Measurements from ENCODE around the gene RAB34.
A peak's percentile ranks its signal among the peaks of the same experiment; 100 is the strongest.
"Not testable (repeated sequence)": the region's sequence is repeated elsewhere in the genome, so short reads cannot be mapped to it uniquely, and the experiment has no call there.

RAB34 gene

DNA sequence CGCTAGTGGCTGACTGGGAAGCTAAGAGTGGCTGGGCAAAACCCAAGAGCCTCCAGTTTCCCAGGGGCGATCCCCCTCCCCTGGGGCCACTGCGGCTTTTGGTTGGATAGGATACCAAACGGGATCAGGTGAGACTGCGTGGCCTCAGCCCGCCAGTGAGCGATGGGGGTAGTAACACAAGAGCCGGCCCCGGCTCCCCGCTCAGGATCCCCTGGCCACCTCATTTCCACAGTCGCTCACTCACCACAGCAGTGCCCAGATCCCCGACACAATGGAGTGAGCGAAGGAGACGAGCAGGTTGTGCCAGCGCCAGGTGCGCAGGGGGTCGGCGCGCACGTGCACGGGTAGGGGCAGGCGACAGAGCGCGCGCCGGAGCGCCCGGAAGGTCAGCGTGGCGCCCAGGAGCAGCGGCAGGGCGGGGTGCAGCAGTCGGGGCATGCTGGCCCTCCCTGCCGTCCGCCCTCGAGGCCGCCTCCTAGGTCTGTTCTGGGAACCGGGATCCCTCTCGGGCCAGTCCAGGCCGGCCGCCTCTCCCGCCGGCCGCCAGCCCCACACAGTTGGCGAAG lies 8.1 kb upstream of the RAB34 start:
- ATAC-seq, result peak; percentile 21
- Mint-ChIP-seq H3K36me3 (ENCODE audit: low read depth) (peaks cover 46% of the 10 kb centered on the region), H3K4me1 (peaks cover 62% of the 10 kb centered on the region), H3K9me3 (no peaks in the 10 kb centered on the region), H3K4me3 (peak overlapping the region; percentile 99), H3K27ac (peak overlapping the region; percentile 100), H3K27me3 (no peaks in the 10 kb centered on the region)
- DNase-seq, result peak; percentile 71

DNA sequence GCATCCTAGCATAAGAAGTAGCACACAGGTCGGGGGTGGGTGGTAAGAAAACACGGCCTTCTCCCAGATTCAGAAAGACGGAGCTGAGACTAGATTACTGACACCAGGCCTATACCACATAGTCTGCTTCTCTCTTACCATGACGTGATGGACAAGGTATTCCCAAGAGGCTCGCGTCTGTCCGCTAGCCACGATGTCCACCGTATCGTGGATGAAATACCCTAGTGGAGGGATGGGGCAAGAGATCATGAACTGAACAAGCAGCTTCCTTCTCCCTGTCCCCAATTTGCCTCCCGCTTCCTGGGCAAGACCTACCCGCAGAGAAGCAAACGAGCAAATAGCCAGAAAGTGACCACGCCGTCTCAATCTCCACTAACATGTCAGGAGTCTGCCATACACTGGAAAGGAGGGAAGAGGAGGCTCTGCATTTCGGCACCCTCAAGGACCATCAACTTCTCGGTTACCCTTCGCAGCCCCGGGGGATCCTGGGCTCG lies 7.5 kb upstream of the RAB34 start:
- H3K4me1 Mint-ChIP-seq, result peaks cover 68% of the 10 kb centered on the region

DNA sequence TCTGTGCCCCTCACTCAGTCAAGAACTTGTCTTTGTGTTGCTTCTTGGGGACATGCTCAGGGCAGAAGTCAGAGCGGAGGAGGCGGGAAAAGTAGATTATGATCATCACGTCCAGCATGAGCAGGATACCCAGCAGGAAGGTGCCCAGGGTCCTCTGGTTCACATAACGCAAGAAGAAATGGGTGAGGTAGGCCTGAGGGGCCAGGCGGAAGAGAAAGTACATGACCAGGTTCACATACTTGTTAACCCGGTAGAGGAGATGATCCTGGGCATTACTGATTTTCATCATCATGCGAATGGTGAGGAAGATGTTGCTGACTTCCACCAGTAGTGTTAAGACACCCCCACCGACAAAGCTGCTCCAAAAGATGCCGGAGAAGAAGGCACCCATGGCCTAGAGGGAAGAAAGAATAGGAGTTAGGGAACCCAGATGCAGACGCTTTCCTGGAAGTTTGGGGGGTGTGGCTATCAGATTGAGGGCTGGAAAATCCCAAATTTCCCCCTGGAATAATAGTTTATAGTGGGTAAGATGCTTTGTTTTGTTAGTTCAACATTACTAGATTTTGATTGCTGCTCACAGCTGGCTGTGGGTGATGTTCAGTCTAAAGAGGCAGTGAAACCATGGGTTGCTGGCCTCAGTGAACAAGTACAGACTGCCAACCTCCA lies 7.0 kb upstream of the RAB34 start:
- ATAC-seq (no peak), DNase-seq (no peak)
- Mint-ChIP-seq H3K27ac (peak overlapping the region; percentile 100), H3K4me1 (peaks cover 67% of the 10 kb centered on the region), H3K9me3 (no peaks in the 10 kb centered on the region), H3K4me3 (peak overlapping the region; percentile 99), H3K27me3 (no peaks in the 10 kb centered on the region), H3K36me3 (ENCODE audit: low read depth) (peaks cover 56% of the 10 kb centered on the region)

More for the DNA sequence above, 7.5 kb upstream of the RAB34 start:
- ATAC-seq, result no peak
- peak overlapping the region; percentile 100 for H3K27ac Mint-ChIP-seq
- no peak for DNase-seq
- H3K36me3 Mint-ChIP-seq (ENCODE audit: low read depth), result peaks cover 52% of the 10 kb centered on the region
- H3K4me3 Mint-ChIP-seq, result peak overlapping the region; percentile 99
- no peaks in the 10 kb centered on the region for H3K27me3 Mint-ChIP-seq
- no peaks in the 10 kb centered on the region for H3K9me3 Mint-ChIP-seq

DNA sequence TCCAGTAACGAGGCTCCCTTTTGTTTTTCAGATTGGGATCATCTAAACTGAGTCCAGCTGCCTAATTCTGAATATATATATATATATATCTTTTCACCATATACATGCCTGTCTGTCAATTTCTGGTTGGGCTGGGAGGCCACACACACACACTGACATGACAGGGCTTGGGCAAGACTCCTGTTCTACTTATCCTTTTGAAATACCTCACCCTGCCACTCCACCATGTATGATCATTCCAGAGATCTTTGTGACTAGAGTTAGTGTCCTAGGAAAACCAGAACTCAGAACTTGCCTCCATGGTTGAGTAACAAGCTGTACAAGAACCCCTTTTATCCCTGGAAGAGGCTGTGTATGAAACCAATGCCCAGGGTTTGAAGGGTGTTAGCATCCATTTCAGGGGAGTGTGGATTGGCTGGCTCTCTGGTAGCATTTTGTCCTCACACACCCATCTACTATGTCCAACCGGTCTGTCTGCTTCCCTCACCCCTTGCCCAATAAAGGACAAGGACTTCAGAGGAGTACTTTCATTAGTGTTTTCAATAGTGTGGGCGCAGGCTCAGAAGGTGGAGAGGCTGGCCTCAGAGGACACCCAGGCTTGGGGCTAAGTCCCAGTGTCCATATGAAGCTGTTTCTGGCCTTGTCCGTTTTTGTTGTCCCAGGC lies 6.3 kb upstream of the RAB34 start:
- not testable (repeated sequence) for H3K9me3 Mint-ChIP-seq, DNase-seq, H3K27me3 Mint-ChIP-seq, ATAC-seq
- peak overlapping the region; percentile 99 for H3K4me3 Mint-ChIP-seq
- H3K4me1 Mint-ChIP-seq, result peaks cover 67% of the 10 kb centered on the region
- peak overlapping the region; percentile 100 for H3K27ac Mint-ChIP-seq
- peaks cover 56% of the 10 kb centered on the region for H3K36me3 Mint-ChIP-seq (ENCODE audit: low read depth)

DNA sequence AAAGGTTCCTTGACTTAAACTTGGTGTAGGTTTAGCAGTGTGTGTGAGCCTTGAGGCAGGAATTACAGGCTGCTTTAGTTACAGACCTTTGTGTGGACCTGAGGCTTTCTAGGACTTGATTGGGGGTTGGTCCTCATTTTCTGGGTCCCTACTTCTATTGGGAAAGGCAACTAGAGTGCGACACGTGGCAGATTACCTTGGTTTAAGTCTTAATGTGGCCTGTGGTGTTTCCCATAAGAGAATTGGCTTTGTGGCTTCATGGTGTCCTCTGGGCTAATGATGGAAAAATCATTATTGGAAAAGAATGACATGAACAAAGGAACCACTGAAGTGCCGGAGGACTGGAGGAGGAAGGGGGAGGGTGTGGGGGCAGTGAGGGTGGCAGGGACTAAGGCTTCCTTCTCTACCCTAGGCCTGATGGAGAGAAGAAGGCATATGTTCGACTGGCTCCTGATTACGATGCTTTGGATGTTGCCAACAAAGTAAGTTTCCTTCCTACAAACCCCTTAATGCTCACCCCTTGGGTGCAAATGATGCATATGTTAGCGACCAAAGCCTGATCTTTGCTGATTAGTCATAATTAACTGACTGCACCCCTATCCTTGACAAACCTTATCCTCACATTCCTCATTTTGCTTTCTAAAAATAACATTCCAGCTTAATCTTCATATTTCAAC lies 5.6 kb upstream of the RAB34 start:
- peak overlapping the region; percentile 99 for H3K4me3 Mint-ChIP-seq
- H3K4me1 Mint-ChIP-seq, result peaks cover 71% of the 10 kb centered on the region
- H3K27me3 Mint-ChIP-seq, result peaks cover under 1% of the 10 kb centered on the region
- no peaks in the 10 kb centered on the region for H3K9me3 Mint-ChIP-seq
- H3K27ac Mint-ChIP-seq, result peak overlapping the region; percentile 100
- no peak for ATAC-seq
- DNase-seq, result no peak
- H3K36me3 Mint-ChIP-seq (ENCODE audit: low read depth), result peaks cover 56% of the 10 kb centered on the region

DNA sequence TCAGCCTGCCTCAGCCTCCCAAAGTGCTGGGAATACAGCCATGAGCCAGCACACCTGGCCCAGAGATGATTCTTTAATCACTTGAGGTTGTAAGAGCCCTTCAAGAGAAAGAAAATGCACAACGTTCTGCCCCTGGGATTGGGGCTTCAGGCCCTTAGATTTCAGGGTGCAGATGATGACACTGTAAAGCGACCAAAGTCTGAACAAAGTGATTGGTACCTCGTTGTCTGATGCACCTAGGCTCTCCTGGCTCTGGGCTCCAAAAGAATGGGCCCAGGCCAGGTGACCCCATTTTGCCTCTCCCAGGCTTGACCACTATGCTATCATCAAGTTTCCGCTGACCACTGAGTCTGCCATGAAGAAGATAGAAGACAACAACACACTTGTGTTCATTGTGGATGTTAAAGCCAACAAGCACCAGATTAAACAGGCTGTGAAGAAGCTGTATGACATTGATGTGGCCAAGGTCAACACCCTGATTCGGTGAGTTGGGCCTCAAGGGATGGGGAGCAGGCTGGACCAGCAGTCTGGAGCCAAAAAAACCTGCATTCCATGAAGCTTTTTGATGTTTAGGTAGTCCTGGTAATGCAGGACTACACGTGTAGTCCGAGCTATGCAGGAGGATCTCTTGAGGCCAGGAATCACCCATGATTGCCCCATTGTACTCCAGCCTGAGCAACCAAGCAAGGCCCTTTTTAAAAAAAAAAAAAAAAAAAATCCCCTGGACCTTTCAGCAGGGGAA lies 4.9 kb upstream of the RAB34 start:
- Mint-ChIP-seq H3K27ac (peak overlapping the region; percentile 100), H3K9me3 (no peaks in the 10 kb centered on the region), H3K4me1 (peaks cover 72% of the 10 kb centered on the region), H3K27me3 (peaks cover 4% of the 10 kb centered on the region), H3K36me3 (ENCODE audit: low read depth) (peaks cover 56% of the 10 kb centered on the region), H3K4me3 (peak overlapping the region; percentile 99)
- ATAC-seq (no peak), DNase-seq (no peak)

DNA sequence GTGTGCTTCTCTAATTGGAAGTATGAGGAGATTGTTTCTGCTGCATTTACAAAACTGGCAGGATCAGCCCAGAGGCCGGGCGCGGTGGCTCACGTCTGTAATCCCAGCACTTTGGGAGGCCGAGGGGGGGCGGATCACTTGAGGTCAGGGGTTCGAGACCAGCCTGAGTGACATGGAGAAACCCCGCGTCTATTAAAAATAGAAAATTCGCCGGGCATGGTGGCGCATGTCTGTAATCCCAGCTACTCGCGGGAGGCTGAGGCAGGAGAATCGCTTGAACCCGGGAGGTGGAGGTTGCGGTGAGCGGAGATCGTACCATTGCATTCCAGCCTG lies 3.3 kb upstream of the RAB34 start:
- Mint-ChIP-seq H3K4me3 (peak overlapping the region; percentile 99), H3K4me1 (peaks cover 67% of the 10 kb centered on the region), H3K27ac (peak overlapping the region; percentile 100), H3K36me3 (ENCODE audit: low read depth) (peaks cover 56% of the 10 kb centered on the region)
- not testable (repeated sequence) for DNase-seq, H3K9me3 Mint-ChIP-seq, H3K27me3 Mint-ChIP-seq, ATAC-seq

DNA sequence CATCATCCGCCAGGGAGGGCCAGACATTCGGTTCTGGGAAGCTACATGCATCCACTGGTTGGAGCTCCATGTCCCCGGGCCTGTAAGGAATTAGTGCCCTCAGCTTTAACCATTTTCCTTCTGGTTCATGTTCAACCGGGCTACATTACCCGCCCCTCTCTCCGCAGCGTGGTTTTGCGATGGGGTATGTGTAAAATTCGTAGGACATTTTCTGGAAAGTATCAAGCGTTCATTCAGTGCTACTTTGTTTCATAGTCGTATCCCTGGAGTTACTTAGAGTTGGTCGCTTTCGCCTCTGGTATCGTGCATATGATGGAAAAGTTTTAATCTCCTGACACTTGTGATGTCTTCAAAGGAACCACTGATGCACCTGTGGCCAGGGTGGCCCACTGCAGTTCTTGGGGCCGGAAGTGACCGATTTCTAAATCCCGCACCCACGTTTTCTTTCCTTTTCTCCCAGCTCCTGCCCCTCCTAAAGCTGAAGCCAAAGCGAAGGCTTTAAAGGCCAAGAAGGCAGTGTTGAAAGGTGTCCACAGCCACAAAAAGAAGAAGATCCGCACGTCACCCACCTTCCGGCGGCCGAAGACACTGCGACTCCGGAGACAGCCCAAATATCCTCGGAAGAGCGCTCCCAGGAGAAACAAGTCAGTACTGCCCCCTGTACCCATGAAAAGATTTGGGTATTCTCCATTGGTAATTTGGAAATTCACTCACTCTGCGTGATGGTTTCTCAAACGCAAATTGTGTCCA lies 2.8 kb upstream of the RAB34 start:
- Mint-ChIP-seq H3K4me1 (peaks cover 67% of the 10 kb centered on the region), H3K9me3 (no peaks in the 10 kb centered on the region), H3K27me3 (peaks cover 13% of the 10 kb centered on the region), H3K4me3 (peak overlapping the region; percentile 99), H3K27ac (peak overlapping the region; percentile 100), H3K36me3 (ENCODE audit: low read depth) (peaks cover 56% of the 10 kb centered on the region)
- ATAC-seq, result no peak
- DNase-seq, result no peak

DNA sequence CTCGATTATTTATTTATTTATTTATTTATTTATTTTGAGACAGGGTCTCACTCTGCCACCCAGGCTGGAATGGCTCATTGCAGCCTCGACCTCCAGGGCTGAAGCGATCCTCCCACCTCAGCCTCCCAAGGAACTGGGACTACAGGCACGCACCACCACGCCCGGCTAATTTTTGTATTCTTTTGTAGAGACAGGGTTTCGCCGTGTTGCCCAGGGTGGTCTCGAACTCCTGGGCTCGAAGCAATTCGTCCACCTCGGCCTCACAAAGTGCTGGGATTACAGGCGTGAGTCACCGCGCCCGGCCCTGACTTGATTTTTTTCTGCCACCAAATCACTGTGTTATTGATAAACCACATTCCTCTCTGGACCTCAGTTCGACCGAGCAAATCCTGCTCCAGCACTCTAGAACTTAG lies 1.4 kb upstream of the RAB34 start:
- no peaks in the 10 kb centered on the region for H3K9me3 Mint-ChIP-seq
- DNase-seq, result no peak
- H3K36me3 Mint-ChIP-seq (ENCODE audit: low read depth), result peaks cover 43% of the 10 kb centered on the region
- peak overlapping the region; percentile 99 for H3K4me3 Mint-ChIP-seq
- peak overlapping the region; percentile 100 for H3K27ac Mint-ChIP-seq
- peaks cover 20% of the 10 kb centered on the region for H3K27me3 Mint-ChIP-seq
- H3K4me1 Mint-ChIP-seq, result peaks cover 53% of the 10 kb centered on the region
- ATAC-seq, result no peak

DNA sequence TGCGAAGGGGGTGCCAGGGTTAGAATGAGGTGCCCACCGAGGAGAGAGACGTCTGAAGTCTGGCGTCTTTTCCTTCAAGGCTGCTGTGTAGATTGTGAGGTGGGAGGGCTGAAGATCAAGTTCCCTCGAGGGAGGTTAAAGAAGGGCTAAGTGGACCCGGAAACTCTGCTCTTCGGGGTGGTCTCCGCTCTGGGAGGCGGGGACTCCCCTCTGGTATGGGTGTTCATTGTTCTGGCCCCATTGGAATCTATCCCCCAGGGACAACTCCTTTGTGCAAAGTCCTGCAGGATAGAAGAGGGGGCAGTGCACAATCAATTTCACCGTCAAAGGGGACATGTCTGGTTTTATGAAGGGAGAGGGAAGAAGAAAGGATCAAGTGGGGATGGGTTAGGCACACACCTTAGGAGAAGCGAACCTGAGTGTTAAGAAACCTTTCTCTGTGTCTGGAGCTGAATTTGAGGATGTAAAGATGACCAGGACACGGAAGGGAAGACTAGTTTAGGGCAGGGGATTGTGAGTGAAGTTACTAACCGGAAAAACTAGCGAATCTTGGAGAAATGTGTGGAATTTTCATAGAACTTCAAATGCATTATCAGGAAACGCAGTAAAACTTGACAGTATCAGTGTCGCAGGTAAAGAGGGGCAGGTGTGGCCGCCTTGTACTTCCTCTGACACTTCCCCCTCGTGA lies 809 bp upstream of the RAB34 start:
- ATAC-seq (no peak), DNase-seq (no peak)
- Mint-ChIP-seq H3K4me1 (peaks cover 48% of the 10 kb centered on the region), H3K4me3 (peak overlapping the region; percentile 99), H3K27ac (peak overlapping the region; percentile 82), H3K36me3 (ENCODE audit: low read depth) (peaks cover 38% of the 10 kb centered on the region), H3K9me3 (no peaks in the 10 kb centered on the region), H3K27me3 (peaks cover 20% of the 10 kb centered on the region)

DNA sequence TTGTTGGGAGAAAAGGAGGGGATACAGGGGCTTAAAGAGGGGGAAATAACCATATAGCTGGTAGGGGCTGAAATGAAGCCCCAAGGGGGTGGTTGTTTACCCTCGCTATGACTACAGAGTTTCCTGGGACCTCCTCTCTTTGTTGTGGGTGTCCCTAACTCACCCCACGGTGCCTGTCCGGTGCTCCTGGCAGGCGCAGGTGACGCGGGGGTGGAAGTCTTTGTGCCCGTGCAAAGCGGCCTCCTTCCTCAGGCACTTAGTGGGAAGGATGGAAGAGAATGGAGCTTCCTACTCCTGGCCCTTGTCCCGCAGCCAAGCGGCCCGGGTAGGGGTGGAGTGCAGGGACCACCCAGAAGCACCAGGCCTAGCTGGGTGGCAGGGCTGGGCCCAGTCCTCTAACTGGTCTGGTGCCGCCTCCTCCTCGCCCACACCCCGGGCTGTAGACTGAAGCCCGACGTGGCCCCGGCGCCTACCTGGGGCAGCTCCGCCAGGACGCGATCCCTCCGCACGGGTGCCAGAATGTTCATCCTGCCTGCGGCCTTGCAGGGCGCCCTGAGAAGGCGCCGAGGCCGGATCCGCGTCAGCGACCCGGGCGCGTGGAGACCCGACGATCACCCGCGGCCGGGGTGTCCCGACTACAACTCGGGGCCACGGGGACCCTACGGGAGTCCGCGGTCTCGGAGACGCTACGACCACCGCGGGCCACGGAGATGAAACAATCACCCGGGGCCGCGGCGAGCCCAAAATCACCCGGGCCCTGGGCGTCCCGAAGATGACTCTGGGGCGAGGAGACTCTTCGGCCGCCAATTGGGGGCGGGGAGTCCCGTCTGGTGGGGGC lies 709 bp downstream of the RAB34 start:
- H3K9me3 Mint-ChIP-seq, result no peaks in the 10 kb centered on the region
- DNase-seq, result no peak
- H3K4me3 Mint-ChIP-seq, result peak overlapping the region; percentile 36
- no peak overlapping the region for H3K27ac Mint-ChIP-seq
- H3K27me3 Mint-ChIP-seq, result peaks cover 20% of the 10 kb centered on the region
- no peak for ATAC-seq
- H3K4me1 Mint-ChIP-seq, result peaks cover 41% of the 10 kb centered on the region
- H3K36me3 Mint-ChIP-seq (ENCODE audit: low read depth), result peaks cover 22% of the 10 kb centered on the region

DNA sequence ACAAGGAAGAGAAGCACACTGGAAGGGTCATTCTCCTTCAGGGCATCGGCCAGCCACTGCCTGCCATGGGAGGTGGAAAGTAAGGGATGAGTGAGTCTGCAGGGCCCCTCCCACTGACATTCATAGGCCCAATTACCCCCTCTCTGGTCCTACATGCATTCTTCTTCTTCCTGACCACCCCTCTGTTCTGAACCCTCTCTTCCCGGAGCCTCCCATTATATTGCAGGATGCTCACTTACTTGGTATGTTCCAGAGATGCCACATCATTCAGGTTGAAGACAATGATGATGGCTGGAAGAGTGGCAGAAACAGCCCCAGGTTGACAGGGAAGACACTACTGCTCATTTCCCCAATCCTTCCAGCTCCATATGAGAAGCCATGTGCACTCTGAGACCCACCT lies 2.5 kb downstream of the RAB34 start:
- Mint-ChIP-seq H3K27me3 (peaks cover 20% of the 10 kb centered on the region), H3K9me3 (no peaks in the 10 kb centered on the region), H3K4me3 (no peak overlapping the region), H3K4me1 (peaks cover 40% of the 10 kb centered on the region), H3K36me3 (ENCODE audit: low read depth) (peaks cover 5% of the 10 kb centered on the region), H3K27ac (no peak overlapping the region)
- ATAC-seq, result no peak
- DNase-seq, result no peak

Measured in activated naive CD8-positive, alpha-beta T cell treated with anti-CD3 and anti-CD28 coated beads, Interleukin-2, amount 50 U/mL, for 24 hours (primary cell).